ENCODE measurements around the gene C10orf71. TPM values are rescaled to one million over a fixed set of nuclear protein-coding genes. Genes with fewer than 3 reads are reported as not detected.

C10orf71 gene
- polyA plus RNA-seq, 1 donor from 2014 or later: not detected

- Histone ChIP-seq H3K9me3 (ENCODE audit: low read length) (no peaks in the 10 kb centered on the region), H3K27ac (ENCODE audit: low read length) (no peak overlapping the region), H3K9ac (ENCODE audit: low read length) (no peak overlapping the region), H3K36me3 (ENCODE audit: insufficient read depth, low read length) (no peaks in the 10 kb centered on the region), H3K4me3 (ENCODE audit: low read length) (no peak overlapping the region), H3F3A (ENCODE audit: insufficient read depth, low read length, poor library complexity, severe bottlenecking) (no peaks in the 10 kb centered on the region), H4K20me1 (ENCODE audit: insufficient read depth) (no peaks in the 10 kb centered on the region), H2AFZ (ENCODE audit: low read depth, low read length) (no peak overlapping the region), H3K4me2 (ENCODE audit: low read length) (no peak overlapping the region), H3K79me2 (replicated peaks; ENCODE audit: insufficient read depth, low read length) (no peaks in the 10 kb centered on the region), H3K27me3 (ENCODE audit: insufficient read depth, low read depth, low read length) (no peaks in the 10 kb centered on the region), H3K9me2 (ENCODE audit: insufficient read depth, low read length) (no peaks in the 10 kb centered on the region)
- TF ChIP-seq EP300 (conservative IDR thresholded peaks at IDR 0.05; ENCODE audit: poor library complexity, severe bottlenecking): no peak
- no peak for TF ChIP-seq SMC3 (conservative IDR thresholded peaks at IDR 0.05; ENCODE audit: poor library complexity)
- no peak for TF ChIP-seq EZH2 (IDR thresholded peaks at IDR 0.05; ENCODE audit: borderline replicate concordance, insufficient read depth, low read length, poor library complexity, severe bottlenecking)
- no peak for TF ChIP-seq POLR2AphosphoS5 (IDR thresholded peaks at IDR 0.05)
- TF ChIP-seq, protein P1, sequence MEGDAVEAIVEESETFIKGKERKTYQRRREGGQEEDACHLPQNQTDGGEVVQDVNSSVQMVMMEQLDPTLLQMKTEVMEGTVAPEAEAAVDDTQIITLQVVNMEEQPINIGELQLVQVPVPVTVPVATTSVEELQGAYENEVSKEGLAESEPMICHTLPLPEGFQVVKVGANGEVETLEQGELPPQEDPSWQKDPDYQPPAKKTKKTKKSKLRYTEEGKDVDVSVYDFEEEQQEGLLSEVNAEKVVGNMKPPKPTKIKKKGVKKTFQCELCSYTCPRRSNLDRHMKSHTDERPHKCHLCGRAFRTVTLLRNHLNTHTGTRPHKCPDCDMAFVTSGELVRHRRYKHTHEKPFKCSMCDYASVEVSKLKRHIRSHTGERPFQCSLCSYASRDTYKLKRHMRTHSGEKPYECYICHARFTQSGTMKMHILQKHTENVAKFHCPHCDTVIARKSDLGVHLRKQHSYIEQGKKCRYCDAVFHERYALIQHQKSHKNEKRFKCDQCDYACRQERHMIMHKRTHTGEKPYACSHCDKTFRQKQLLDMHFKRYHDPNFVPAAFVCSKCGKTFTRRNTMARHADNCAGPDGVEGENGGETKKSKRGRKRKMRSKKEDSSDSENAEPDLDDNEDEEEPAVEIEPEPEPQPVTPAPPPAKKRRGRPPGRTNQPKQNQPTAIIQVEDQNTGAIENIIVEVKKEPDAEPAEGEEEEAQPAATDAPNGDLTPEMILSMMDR (IDR thresholded peaks at IDR 0.05; ENCODE audit: poor library complexity, severe bottlenecking): no peak
- TF ChIP-seq TAF1 (IDR thresholded peaks at IDR 0.05; ENCODE audit: low read depth): no peak
- no peak for TF ChIP-seq MXI1 (conservative IDR thresholded peaks at IDR 0.05; ENCODE audit: poor library complexity, severe bottlenecking)
- TF ChIP-seq RAD21 (conservative IDR thresholded peaks at IDR 0.05): no peak
- no peak for TF ChIP-seq REST (IDR thresholded peaks at IDR 0.05; ENCODE audit: borderline replicate concordance)
Observed at GRCh38 chr10:49364051-49364450, 65.1 kb downstream of the C10orf71 start.

DNA sequence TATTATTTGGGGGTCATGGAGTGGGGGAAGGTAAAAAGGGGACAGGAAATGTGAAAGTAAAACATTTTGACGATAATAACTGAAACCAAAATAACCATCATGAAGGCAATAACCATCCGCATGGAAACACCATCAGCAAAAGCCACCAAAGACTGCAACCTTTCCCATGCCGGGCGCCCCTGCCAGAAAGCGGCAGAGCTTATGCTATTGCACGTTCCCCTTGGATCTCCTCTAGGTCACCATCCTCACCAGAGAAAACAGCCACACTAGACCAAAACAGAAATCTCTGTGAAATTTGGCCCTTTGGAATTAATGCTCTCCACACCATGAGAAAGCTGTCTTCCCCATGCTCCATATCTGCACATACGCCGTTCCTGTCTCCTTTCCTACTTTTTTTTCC is 65.8 kb downstream of the C10orf71 start:
- no peaks in the 10 kb centered on the region for H3K27me3 ChIP-seq (ENCODE audit: insufficient read depth, low read depth, low read length)
- TF ChIP-seq REST (IDR thresholded peaks at IDR 0.05; ENCODE audit: borderline replicate concordance) (no peak), TAF1 (IDR thresholded peaks at IDR 0.05; ENCODE audit: low read depth) (no peak), EZH2 (IDR thresholded peaks at IDR 0.05; ENCODE audit: borderline replicate concordance, insufficient read depth, low read length, poor library complexity, severe bottlenecking) (no peak), SMC3 (conservative IDR thresholded peaks at IDR 0.05; ENCODE audit: poor library complexity) (no peak), EP300 (conservative IDR thresholded peaks at IDR 0.05; ENCODE audit: poor library complexity, severe bottlenecking) (no peak), POLR2AphosphoS5 (IDR thresholded peaks at IDR 0.05) (no peak), MXI1 (conservative IDR thresholded peaks at IDR 0.05; ENCODE audit: poor library complexity, severe bottlenecking) (no peak), RAD21 (conservative IDR thresholded peaks at IDR 0.05) (no peak)
- TF ChIP-seq, protein P1 (IDR thresholded peaks at IDR 0.05; ENCODE audit: poor library complexity, severe bottlenecking): no peak

More for the DNA sequence above, 65.8 kb downstream of the C10orf71 start:
- Histone ChIP-seq H2AFZ (ENCODE audit: low read depth, low read length) (no peak overlapping the region), H3K4me2 (ENCODE audit: low read length) (no peak overlapping the region), H3K27ac (ENCODE audit: low read length) (no peak overlapping the region), H3K9me3 (ENCODE audit: low read length) (no peaks in the 10 kb centered on the region), H3K9me2 (ENCODE audit: insufficient read depth, low read length) (no peaks in the 10 kb centered on the region), H3F3A (ENCODE audit: insufficient read depth, low read length, poor library complexity, severe bottlenecking) (no peaks in the 10 kb centered on the region), H3K36me3 (ENCODE audit: insufficient read depth, low read length) (no peaks in the 10 kb centered on the region), H3K9ac (ENCODE audit: low read length) (no peak overlapping the region), H3K79me2 (replicated peaks; ENCODE audit: insufficient read depth, low read length) (no peaks in the 10 kb centered on the region), H3K4me3 (ENCODE audit: low read length) (no peak overlapping the region), H4K20me1 (ENCODE audit: insufficient read depth) (no peaks in the 10 kb centered on the region)

Measured in neural cell (in vitro differentiated cells).